H1 (cell line): ENCODE data around the gene PIGT. TPM values are rescaled to one million over a fixed set of nuclear protein-coding genes. Genes with fewer than 3 reads are reported as not detected.

Source experiments
- ATF2 ChIP-seq: IDR thresholded peaks from 2 replicates; pipeline ENCODE4 v1.6.1; 2012; ENCODE audit warnings: low read length, inconsistent platforms
- CTCF ChIP-seq, 3 experiments: IDR thresholded peaks; 1 replicate in 2 of 3; 2 replicates in 1 of 3; pipeline versions ENCODE4 v1.5.1 to v1.6.1; 2011; ENCODE audit warnings: low read length in 3 of 3, mild to moderate bottlenecking in 3 of 3, inconsistent platforms in 2 of 3, low read depth in 1 of 3, moderate library complexity in 1 of 3; ENCODE audit not compliant: insufficient read depth in 1 of 3; ENCODE audit errors: control extremely low read depth in 1 of 3
- KDM5A ChIP-seq: fragments of 200-600 bp; IDR thresholded peaks from 2 replicates; pipeline ENCODE4 v1.7.1; 2012; ENCODE audit warnings: mild to moderate bottlenecking, low read length, inconsistent platforms, mixed read lengths
- TCF12 ChIP-seq: IDR thresholded peaks from 2 replicates; pipeline ENCODE4 v1.6.1; 2011; ENCODE audit warnings: low read depth, mild to moderate bottlenecking, low read length
- polyA plus RNA-seq, 7 experiments: library from polyadenylated mRNA; depleted of rRNA in 3 of 7; stranded (reverse) in 5 of 7; unstranded in 2 of 7; fragments of >200 nt in 5 of 7; fragments of 200-250 nt in 2 of 7; gene quantifications; 1 replicate in 5 of 7; 2 replicates in 1 of 7; 4 replicates in 1 of 7; pipeline versions ENCODE4 v1.2.1 to v1.2.3, GENCODE V29; 2011 to 2013; ENCODE audit warnings: missing spikeins in 2 of 7, mixed read lengths in 2 of 7
- total RNA-seq: library from RNA; stranded (reverse); fragmentation: NEBNext Ultra II Directional; extraction: Animal tissue kit (Norgen Biotek cat#: 25700); gene quantifications from 2 replicates; pipeline ENCODE4 v1.2.1, GENCODE V29; 2021
- TF ChIP-seq, protein P1 (sequence below): IDR thresholded peaks from 2 replicates; pipeline ENCODE4 v1.6.1; 2011; ENCODE audit warnings: low read length, improper control_type of control experiment

Gene PIGT
- total and polyA plus RNA-seq, 2 of the 8 experiments (the other 6 are each of a cell fraction or from before 2014, with no cell fraction given): 66.0 to 89.7 TPM

GRCh38 chr20:45425561-45425960, 9.6 kb downstream of the PIGT start (continued):
- TF ChIP-seq ATF2 (no peak), KDM5A (no peak), TCF12 (no peak), CTCF (IDR thresholded peaks at IDR 0.05; ENCODE audit: control extremely low read depth in 1 of 3, insufficient read depth in 1 of 3, low read depth in 1 of 3, low read length in 3 of 3) (no peak)
- TF ChIP-seq, protein P1, sequence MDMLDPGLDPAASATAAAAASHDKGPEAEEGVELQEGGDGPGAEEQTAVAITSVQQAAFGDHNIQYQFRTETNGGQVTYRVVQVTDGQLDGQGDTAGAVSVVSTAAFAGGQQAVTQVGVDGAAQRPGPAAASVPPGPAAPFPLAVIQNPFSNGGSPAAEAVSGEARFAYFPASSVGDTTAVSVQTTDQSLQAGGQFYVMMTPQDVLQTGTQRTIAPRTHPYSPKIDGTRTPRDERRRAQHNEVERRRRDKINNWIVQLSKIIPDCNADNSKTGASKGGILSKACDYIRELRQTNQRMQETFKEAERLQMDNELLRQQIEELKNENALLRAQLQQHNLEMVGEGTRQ: no peak
